ENCODE measurements around the gene MYO16.

The MYO16 gene

GRCh38 chr13:108711386-108711785, 82.0 kb downstream of the MYO16 start:
- POLR2A ChIA-PET: no interaction called here
- no peaks in the 10 kb centered on the region for H3K36me3 ChIP-seq (ENCODE audit: control insufficient read depth in 2 of 2, insufficient read depth in 1 of 2, low read length in 2 of 2)
- H3K4me1 ChIP-seq (ENCODE audit: control insufficient read depth, insufficient read depth, low read length): no peaks in the 10 kb centered on the region
- no peak overlapping the region for H3K27ac ChIP-seq (ENCODE audit: extremely low read depth, low read depth, low read length)
- no peak for TF ChIP-seq ZNF791 (tag by site-specific recombination; IDR thresholded peaks at IDR 0.05)
- TF ChIP-seq ZNF433 (tag by site-specific recombination; IDR thresholded peaks at IDR 0.05; ENCODE audit: low read depth): no peak
- TF ChIP-seq PRDM10 (tag by site-specific recombination; IDR thresholded peaks at IDR 0.05): no peak
- no peak for TF ChIP-seq ZNF184 (tag by site-specific recombination; IDR thresholded peaks at IDR 0.05)
- TF ChIP-seq, protein P1, sequence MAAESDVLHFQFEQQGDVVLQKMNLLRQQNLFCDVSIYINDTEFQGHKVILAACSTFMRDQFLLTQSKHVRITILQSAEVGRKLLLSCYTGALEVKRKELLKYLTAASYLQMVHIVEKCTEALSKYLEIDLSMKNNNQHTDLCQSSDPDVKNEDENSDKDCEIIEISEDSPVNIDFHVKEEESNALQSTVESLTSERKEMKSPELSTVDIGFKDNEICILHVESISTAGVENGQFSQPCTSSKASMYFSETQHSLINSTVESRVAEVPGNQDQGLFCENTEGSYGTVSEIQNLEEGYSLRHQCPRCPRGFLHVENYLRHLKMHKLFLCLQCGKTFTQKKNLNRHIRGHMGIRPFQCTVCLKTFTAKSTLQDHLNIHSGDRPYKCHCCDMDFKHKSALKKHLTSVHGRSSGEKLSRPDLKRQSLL (tag by site-specific recombination; IDR thresholded peaks at IDR 0.05): no peak
- no peak for TF ChIP-seq ZBTB1 (tag by site-specific recombination; IDR thresholded peaks at IDR 0.05)
- TF ChIP-seq TCF7L2 (IDR thresholded peaks at IDR 0.05; ENCODE audit: borderline replicate concordance, low read depth, low read length): no peak
- TF ChIP-seq, protein P2, sequence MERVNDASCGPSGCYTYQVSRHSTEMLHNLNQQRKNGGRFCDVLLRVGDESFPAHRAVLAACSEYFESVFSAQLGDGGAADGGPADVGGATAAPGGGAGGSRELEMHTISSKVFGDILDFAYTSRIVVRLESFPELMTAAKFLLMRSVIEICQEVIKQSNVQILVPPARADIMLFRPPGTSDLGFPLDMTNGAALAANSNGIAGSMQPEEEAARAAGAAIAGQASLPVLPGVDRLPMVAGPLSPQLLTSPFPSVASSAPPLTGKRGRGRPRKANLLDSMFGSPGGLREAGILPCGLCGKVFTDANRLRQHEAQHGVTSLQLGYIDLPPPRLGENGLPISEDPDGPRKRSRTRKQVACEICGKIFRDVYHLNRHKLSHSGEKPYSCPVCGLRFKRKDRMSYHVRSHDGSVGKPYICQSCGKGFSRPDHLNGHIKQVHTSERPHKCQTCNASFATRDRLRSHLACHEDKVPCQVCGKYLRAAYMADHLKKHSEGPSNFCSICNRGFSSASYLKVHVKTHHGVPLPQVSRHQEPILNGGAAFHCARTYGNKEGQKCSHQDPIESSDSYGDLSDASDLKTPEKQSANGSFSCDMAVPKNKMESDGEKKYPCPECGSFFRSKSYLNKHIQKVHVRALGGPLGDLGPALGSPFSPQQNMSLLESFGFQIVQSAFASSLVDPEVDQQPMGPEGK (tag by site-specific recombination; IDR thresholded peaks at IDR 0.05): no peak
- H3K4me3 ChIP-seq (ENCODE audit: low read depth, low read length): no peak overlapping the region
- CTCF ChIA-PET: no interaction called here
- no peaks in the 10 kb centered on the region for H3K9me3 ChIP-seq (ENCODE audit: control insufficient read depth, insufficient read depth, low read depth, low read length)

DNA sequence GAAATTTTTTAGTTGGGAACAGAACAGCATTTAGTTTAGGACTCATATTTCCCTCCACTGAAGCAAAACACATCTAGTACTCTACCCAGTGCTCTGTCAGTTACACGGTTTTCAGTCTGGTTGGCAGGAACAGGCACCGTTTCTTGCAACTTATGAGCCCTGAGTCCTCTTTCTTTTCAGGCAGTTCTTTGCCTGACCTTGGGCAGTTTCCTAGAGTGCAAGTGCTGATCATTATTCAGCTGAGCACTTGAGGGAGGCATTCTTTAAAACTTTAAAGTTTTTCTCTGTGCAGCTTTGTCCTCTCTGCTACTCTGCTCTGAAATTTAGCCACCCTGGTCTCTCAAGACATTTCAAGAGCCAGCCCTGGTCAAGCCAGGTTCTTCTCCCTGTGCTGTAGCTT, 96.1 kb downstream of the MYO16 start:
- Histone ChIP-seq H3K27ac (ENCODE audit: extremely low read depth, low read depth, low read length) (no peak overlapping the region), H3K4me1 (ENCODE audit: control insufficient read depth, insufficient read depth, low read length) (no peaks in the 10 kb centered on the region), H3K4me3 (ENCODE audit: low read depth, low read length) (no peak overlapping the region), H3K36me3 (ENCODE audit: control insufficient read depth in 2 of 2, insufficient read depth in 1 of 2, low read length in 2 of 2) (no peaks in the 10 kb centered on the region), H3K9me3 (ENCODE audit: control insufficient read depth, insufficient read depth, low read depth, low read length) (no peaks in the 10 kb centered on the region)
- ChIA-PET CTCF (no interaction called here), POLR2A (no interaction called here)
- no peak for TF ChIP-seq ZNF514 (tag by site-specific recombination; IDR thresholded peaks at IDR 0.05)

DNA sequence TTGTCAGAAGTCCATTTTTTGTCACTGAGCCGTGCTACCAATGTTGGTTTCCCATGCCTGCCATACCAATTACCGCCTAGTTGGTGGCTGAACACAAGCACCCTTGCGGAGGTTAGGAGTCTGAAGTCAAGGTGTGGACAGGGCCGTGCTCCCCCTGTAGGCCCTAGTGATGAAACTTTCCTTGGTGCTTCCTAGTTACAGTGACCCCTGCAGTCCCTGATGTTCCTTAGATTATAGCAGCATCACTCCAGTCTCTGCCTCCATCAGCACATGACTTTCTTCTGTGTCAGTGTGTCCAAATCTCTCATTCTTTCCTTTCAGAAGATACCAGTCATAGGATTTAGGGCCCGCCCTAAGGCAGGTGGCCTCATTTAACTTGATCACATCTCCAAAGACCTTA, 99.0 kb downstream of the MYO16 start:
- H3K9me3 ChIP-seq (ENCODE audit: control insufficient read depth, insufficient read depth, low read depth, low read length): no peaks in the 10 kb centered on the region
- ChIA-PET CTCF (no interaction called here), POLR2A (no interaction called here)

More for the DNA sequence above, 99.0 kb downstream of the MYO16 start:
- no peak for TF ChIP-seq ZNF426 (tag by site-specific recombination; IDR thresholded peaks at IDR 0.05)
- TF ChIP-seq ZNF138 (tag by site-specific recombination; IDR thresholded peaks at IDR 0.05; ENCODE audit: borderline replicate concordance): no peak
- TF ChIP-seq ZFP3 (tag by site-specific recombination; IDR thresholded peaks at IDR 0.05; ENCODE audit: low read depth): no peak
- TF ChIP-seq ZNF239 (tag by site-specific recombination; IDR thresholded peaks at IDR 0.05): no peak
- TF ChIP-seq ZNF513 (tag by site-specific recombination; IDR thresholded peaks at IDR 0.05): no peak
- TF ChIP-seq KLF10 (tag by site-specific recombination; IDR thresholded peaks at IDR 0.05): no peak
- no peak for TF ChIP-seq YY1 (tag by site-specific recombination; IDR thresholded peaks at IDR 0.05)
- Histone ChIP-seq H3K4me3 (ENCODE audit: low read depth, low read length) (no peak overlapping the region), H3K36me3 (ENCODE audit: control insufficient read depth in 2 of 2, insufficient read depth in 1 of 2, low read length in 2 of 2) (no peaks in the 10 kb centered on the region), H3K27ac (ENCODE audit: extremely low read depth, low read depth, low read length) (no peak overlapping the region), H3K4me1 (ENCODE audit: control insufficient read depth, insufficient read depth, low read length) (no peaks in the 10 kb centered on the region)

Data from HEK293 (cell line).